C4-2B (cell line): ENCODE results near the gene HELZ.
"Not testable (repeated sequence)": the region's sequence is repeated elsewhere in the genome, so short reads cannot be mapped to it uniquely, and the experiment has no call there.

ENCODE experiments used
- H3K27ac ChIP-seq: fragments of 450-650 bp; 2 replicates; pipeline ENCODE4 v1.5.1; 2017
- CTCF ChIP-seq: fragments of 450-650 bp; conservative IDR thresholded peaks from 2 replicates; pipeline ENCODE4 v1.5.1; 2017; ENCODE audit warnings: mild to moderate bottlenecking
- ZFX ChIP-seq: fragments of 450-650 bp; IDR thresholded peaks from 2 replicates; pipeline ENCODE4 v1.6.1; 2017

Gene HELZ

DNA sequence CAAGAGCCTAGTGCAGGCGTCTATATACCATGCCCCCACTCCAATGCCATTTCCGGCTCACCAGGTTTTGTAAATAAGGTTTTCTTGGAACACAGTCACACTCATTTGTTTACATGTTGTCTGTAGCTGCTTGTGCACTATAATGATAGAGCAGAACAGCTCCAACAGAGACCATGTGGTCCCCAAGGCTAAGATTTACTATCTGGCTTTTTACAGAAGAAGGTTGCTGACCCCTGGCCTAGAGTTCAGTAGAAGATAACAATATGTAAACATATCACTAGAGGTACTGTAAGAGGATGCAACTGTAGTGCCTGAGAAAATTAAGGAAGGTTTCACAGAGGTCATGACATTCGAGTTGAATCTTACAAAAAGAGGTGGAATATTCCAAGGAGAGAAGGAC is 134.4 kb downstream of the HELZ start:
- no peak overlapping the region for H3K27ac ChIP-seq
- no peak for TF ChIP-seq ZFX
- no peak for TF ChIP-seq CTCF

GRCh38 chr17:67109111-67109510 is 135.9 kb downstream of the HELZ start:
- TF ChIP-seq ZFX (no peak), CTCF (no peak)
- no peak overlapping the region for H3K27ac ChIP-seq

- H3K27ac ChIP-seq = no peak overlapping the region
- TF ChIP-seq CTCF = no peak
- TF ChIP-seq ZFX = no peak
These were observed 136.9 kb downstream of the HELZ start for GRCh38 chr17:67107811-67108775.

DNA sequence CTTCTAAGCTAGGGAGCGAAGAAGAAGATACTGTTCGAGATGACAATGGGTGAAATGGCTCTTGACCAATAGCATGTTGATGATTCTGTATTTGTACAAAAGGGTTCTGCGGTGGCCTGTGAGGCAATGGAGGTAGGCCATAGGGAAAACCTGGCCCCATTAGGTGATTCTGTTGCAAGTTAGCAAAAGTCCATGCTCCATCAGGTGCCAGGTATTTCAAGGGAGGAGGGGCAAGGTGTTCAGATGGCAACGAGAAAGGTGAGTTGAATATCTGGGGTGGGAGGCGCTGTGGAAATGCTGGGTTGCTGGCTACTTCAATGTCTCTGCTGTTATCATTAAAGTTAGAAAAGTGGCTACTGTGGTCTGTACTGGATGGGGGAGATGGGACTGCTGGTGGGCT is 137.8 kb downstream of the HELZ start:
- TF ChIP-seq ZFX (no peak), CTCF (no peak)
- no peak overlapping the region for H3K27ac ChIP-seq

GRCh38 chr17:67105213-67105612 is 139.8 kb downstream of the HELZ start:
- TF ChIP-seq ZFX (no peak), CTCF (no peak)
- no peak overlapping the region for H3K27ac ChIP-seq

DNA sequence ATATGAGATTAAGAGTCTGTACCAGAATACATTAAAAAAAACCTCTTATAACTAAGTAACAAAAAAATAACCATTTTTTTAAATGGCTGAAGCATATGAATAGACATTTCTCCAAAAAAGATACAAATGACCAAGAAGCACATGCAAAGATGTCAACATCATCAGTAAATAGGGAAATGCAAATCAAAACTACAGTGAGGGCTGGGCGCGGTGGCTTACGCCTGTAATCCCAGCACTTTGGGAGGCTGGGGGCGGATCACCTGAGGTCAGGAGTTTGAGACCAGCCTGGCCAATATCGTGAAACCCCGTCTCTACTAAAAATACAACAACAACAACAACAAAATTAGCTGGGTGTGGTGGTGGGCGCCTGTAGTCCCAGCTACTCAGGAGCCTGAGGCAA is 140.4 kb downstream of the HELZ start:
- H3K27ac ChIP-seq = not testable (repeated sequence)

GRCh38 chr17:67098006-67098405 is 147.0 kb downstream of the HELZ start:
- no peak for TF ChIP-seq ZFX
- TF ChIP-seq CTCF = no peak
- H3K27ac ChIP-seq = no peak overlapping the region

- H3K27ac ChIP-seq = no peak overlapping the region
- TF ChIP-seq CTCF = no peak
- no peak for TF ChIP-seq ZFX
These were observed 148.4 kb downstream of the HELZ start for GRCh38 chr17:67096609-67097008.
